Tibial nerve (tissue), 4 donors: ENCODE data around the gene ATAD3A.

Source experiments
- CTCF ChIP-seq, 5 experiments: fragments of 200-600 bp in 3 of 5; fragments of 450-650 bp in 2 of 5; sonication (generic) in 3 of 5; IDR thresholded peaks; one replicate each; pipeline ENCODE4 v1.5.1; 2016 to 2019; ENCODE audit warnings: antibody characterized with exemption in 5 of 5, mild to moderate bottlenecking in 3 of 5, moderate library complexity in 2 of 5
- EP300 ChIP-seq, 2 donors: sonication (generic); formaldehyde crosslinking; IDR thresholded peaks; one replicate each; pipeline ENCODE4 v1.6.1; 2017; ENCODE audit warnings: antibody characterized with exemption in 2 of 2, mild to moderate bottlenecking in 1 of 2
- POLR2A ChIP-seq, 2 donors: fragments of 450-650 bp; IDR thresholded peaks; one replicate each; pipeline ENCODE4 v1.6.1; 2017; ENCODE audit warnings: antibody characterized with exemption in 2 of 2, mild to moderate bottlenecking in 2 of 2, moderate library complexity in 2 of 2

GRCh38 chr1:1477206-1477605 lies 34.8 kb upstream of the ATAD3A start:
- TF ChIP-seq POLR2A (IDR thresholded peaks at IDR 0.05) (no peak), CTCF (IDR thresholded peaks at IDR 0.05) (no peak), EP300 (IDR thresholded peaks at IDR 0.05) (no peak)
